GM23338 (cell line): ENCODE measurements around the gene BRINP2. TPM values are rescaled to one million over a fixed set of nuclear protein-coding genes. Genes with fewer than 3 reads are reported as not detected.

Source experiments
- ETS1 ChIP-seq: IDR thresholded peaks from 2 replicates; pipeline ENCODE4 v1.6.1; 2016; ENCODE audit warnings: antibody characterized with exemption
- EZH2 ChIP-seq: fragments of 200-600 bp; sonication (generic); IDR thresholded peaks from one replicate; pipeline ENCODE4 v1.8.0; 2017; ENCODE audit warnings: antibody characterized with exemption, mild to moderate bottlenecking, low read depth; ENCODE audit not compliant: unreplicated experiment
- JUNB ChIP-seq: IDR thresholded peaks from one replicate; pipeline ENCODE4 v1.6.1; 2016; ENCODE audit warnings: antibody characterized with exemption; ENCODE audit not compliant: unreplicated experiment
- NANOG ChIP-seq: IDR thresholded peaks from 2 replicates; pipeline ENCODE4 v1.6.1; 2016; ENCODE audit warnings: antibody characterized with exemption, borderline replicate concordance
- POLR2AphosphoS5 ChIP-seq: IDR thresholded peaks from 2 replicates; pipeline ENCODE4 v1.6.1; 2016; ENCODE audit warnings: antibody characterized with exemption, low read depth
- REST ChIP-seq: IDR thresholded peaks from one replicate; pipeline ENCODE4 v1.6.1; 2018; ENCODE audit warnings: antibody characterized with exemption; ENCODE audit not compliant: unreplicated experiment
- STAT1 ChIP-seq: IDR thresholded peaks from one replicate; pipeline ENCODE4 v1.6.1; 2016; ENCODE audit warnings: antibody characterized with exemption; ENCODE audit not compliant: unreplicated experiment
- ZNF114 ChIP-seq: fragments of 250-450 bp; sonication (Bioruptor Pico); IDR thresholded peaks from 2 replicates; pipeline ENCODE4 v1.5.0; 2020; ENCODE audit warnings: mild to moderate bottlenecking, moderate library complexity
- ZNF331 ChIP-seq: fragments of 250-450 bp; sonication (Bioruptor Pico); IDR thresholded peaks from 2 replicates; pipeline ENCODE4 v1.5.0; 2020; ENCODE audit warnings: low read depth, mild to moderate bottlenecking, moderate library complexity
- ZNF462 ChIP-seq: fragments of 250-450 bp; sonication (Bioruptor Pico); IDR thresholded peaks from 2 replicates; pipeline ENCODE4 v1.5.0; 2020; ENCODE audit warnings: mild to moderate bottlenecking, moderate library complexity
- polyA plus RNA-seq: library from polyadenylated mRNA; unstranded; fragments of >200 nt; fragmentation: Nextera tagmentation; extraction: Ambion mirVana; gene quantifications from 2 replicates; pipeline ENCODE4 v1.2.1, GENCODE V29; 2016
- total RNA-seq: library from RNA; depleted of rRNA; stranded (reverse); fragments of >200 nt; shearing (Covaris generic); gene quantifications from 2 replicates; pipeline ENCODE4 v1.2.3, GENCODE V29; 2014

The BRINP2 gene
- total and polyA plus RNA-seq, 2 experiments from 2014 or later: 0.10 to 0.52 TPM

GRCh38 chr1:177239792-177240191 lies 69.0 kb downstream of the BRINP2 start (continued):
- TF ChIP-seq ZNF462 (no peak), ZNF114 (no peak), JUNB (no peak), STAT1 (no peak), ETS1 (no peak), POLR2AphosphoS5 (no peak), NANOG (no peak), REST (no peak), EZH2 (no peak), ZNF331 (CRISPR knock-in tag) (no peak)
